Measurements from ENCODE around the gene FBXL12.
"Not testable (repeated sequence)": the region's sequence is repeated elsewhere in the genome, so short reads cannot be mapped to it uniquely, and the experiment has no call there.

The FBXL12 gene

GRCh38 chr19:9791073-9791367 lies 27.9 kb downstream of the FBXL12 start:
- not testable (repeated sequence) for DNase-seq

- not testable (repeated sequence) for DNase-seq
These were observed 29.3 kb downstream of the FBXL12 start for GRCh38 chr19:9789579-9789978.

- no peak for DNase-seq
These were observed 29.8 kb downstream of the FBXL12 start for GRCh38 chr19:9789066-9789465.

- DNase-seq = not testable (repeated sequence)
These were observed 30.3 kb downstream of the FBXL12 start for GRCh38 chr19:9788604-9789003.

- DNase-seq = no peak
These were observed 32.1 kb downstream of the FBXL12 start for GRCh38 chr19:9786819-9787218.

- DNase-seq = no peak
These were observed 32.5 kb downstream of the FBXL12 start for GRCh38 chr19:9786342-9786741.

GRCh38 chr19:9785367-9786331 lies 33.2 kb downstream of the FBXL12 start:
- no peak for DNase-seq

GRCh38 chr19:9784163-9784496 lies 34.7 kb downstream of the FBXL12 start:
- not testable (repeated sequence) for DNase-seq

- DNase-seq = no peak
These were observed 36.5 kb downstream of the FBXL12 start for GRCh38 chr19:9782338-9782737.

GRCh38 chr19:9768175-9769112 lies 50.4 kb downstream of the FBXL12 start, which contains the start of gene ZNF846:
Gene ZNF846 (minus strand): TSS chr19:9768738. CDS start chr19:9764950, 3,788 bp downstream.
- no peak for DNase-seq

All from SIG-M5 (cell line).